A549 (cell line): ENCODE data around the gene IL6ST.

ENCODE experiments used
- CEBPB ChIP-seq, 2 experiments: fragments of >200 bp in 1 of 2; sonication (Bioruptor Twin) in 1 of 2; formaldehyde crosslinking in 1 of 2; IDR thresholded peaks; 2 replicates each; pipeline ENCODE4 v1.6.1; 2012 to 2016
- CTCF ChIP-seq: fragments of >200 bp; sonication (Bioruptor Twin); formaldehyde crosslinking; IDR thresholded peaks from 3 replicates; pipeline ENCODE4 v1.5.1; 2016
- NR3C1 ChIP-seq: fragments of >200 bp; sonication (Bioruptor Twin); formaldehyde crosslinking; IDR thresholded peaks from 3 replicates; pipeline ENCODE4 v1.6.1; 2017
- PBX3 ChIP-seq: IDR thresholded peaks from 2 replicates; pipeline ENCODE4 v1.6.1; 2012
- POLR2A ChIP-seq: IDR thresholded peaks from 2 replicates; pipeline ENCODE4 v1.6.1; 2012; ENCODE audit warnings: mild to moderate bottlenecking, low read length
- REST ChIP-seq: fragments of 200-600 bp; sonication (generic); IDR thresholded peaks from 2 replicates; pipeline ENCODE4 v1.6.1; 2016; ENCODE audit warnings: antibody characterized with exemption, mild to moderate bottlenecking, moderate library complexity
- SREBF2 ChIP-seq: fragments of 450-650 bp; IDR thresholded peaks from 2 replicates; pipeline ENCODE4 v1.6.1; 2014; ENCODE audit warnings: mild to moderate bottlenecking, moderate library complexity

- TF ChIP-seq CEBPB (IDR thresholded peaks at IDR 0.05) = peak in 1 of 2 experiments; percentile 64; a peak in 1 of 4 replicates
- TF ChIP-seq CTCF = no peak
- no peak for TF ChIP-seq SREBF2
- no peak for TF ChIP-seq NR3C1
- TF ChIP-seq POLR2A = no peak
- TF ChIP-seq PBX3 = no peak
- no peak for TF ChIP-seq REST
Observed at GRCh38 chr5:55911784-55912653, 82.7 kb downstream of the IL6ST start.
